H7 (cell line): ENCODE measurements around the gene SH2D4B. TPM values are rescaled to one million over a fixed set of nuclear protein-coding genes. Genes with fewer than 3 reads are reported as not detected.

ENCODE experiments used
- DNase-seq: peaks from one replicate; pipeline ENCODE4 v3.0.0; 2012
- H3K27me3 ChIP-seq: 2 replicates; pipeline ENCODE4 v1.6.0; 2011; ENCODE audit warnings: mild to moderate bottlenecking, low read length; ENCODE audit not compliant: control insufficient read depth, insufficient read depth
- H3K36me3 ChIP-seq: replicated peaks from 2 replicates; pipeline ENCODE4 v1.5.1; 2011; ENCODE audit warnings: low read length; ENCODE audit not compliant: control insufficient read depth, insufficient read depth
- H3K4me3 ChIP-seq: 2 replicates; pipeline ENCODE4 v1.5.1; 2011; ENCODE audit warnings: low read depth, mild to moderate bottlenecking, control low read depth, low read length, moderate library complexity; ENCODE audit not compliant: insufficient read depth
- total RNA-seq: library from RNA; depleted of rRNA; stranded (reverse); fragments of >200 nt; shearing (Covaris generic); gene quantifications from 2 replicates; pipeline ENCODE4 v1.2.3, GENCODE V29; 2014

The SH2D4B gene
- total RNA-seq, 1 experiment from 2014 or later = not detected

GRCh38 chr10:80599424-80599847 lies 61.7 kb downstream of the SH2D4B start:
- Histone ChIP-seq H3K4me3 (no peak overlapping the region), H3K27me3 (no peaks in the 10 kb centered on the region), H3K36me3 (no peaks in the 10 kb centered on the region)
- peak; percentile 79 for DNase-seq

DNA sequence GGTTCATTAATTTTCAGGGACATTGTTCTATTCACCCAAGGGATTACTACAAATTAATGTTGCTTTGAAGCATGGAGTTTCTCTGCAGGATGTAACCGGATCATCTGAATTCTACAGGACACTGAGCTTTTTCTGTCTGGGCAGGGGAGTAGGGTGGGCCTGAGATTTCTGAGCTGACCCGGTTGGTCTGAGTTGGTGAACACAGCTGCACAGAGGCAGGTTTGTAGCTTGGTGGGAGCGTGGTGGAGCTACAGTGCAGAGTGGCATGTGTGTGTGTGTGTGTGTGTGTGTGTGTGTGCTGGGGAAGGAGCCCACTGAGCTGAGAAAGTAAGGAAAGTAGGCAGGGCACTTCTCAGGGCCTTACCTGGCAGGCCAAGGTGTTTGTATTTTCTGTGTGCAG lies 62.6 kb downstream of the SH2D4B start:
- Histone ChIP-seq H3K27me3 (no peaks in the 10 kb centered on the region), H3K4me3 (no peak overlapping the region), H3K36me3 (no peaks in the 10 kb centered on the region)
- no peak for DNase-seq

GRCh38 chr10:80602881-80603280 lies 65.2 kb downstream of the SH2D4B start:
- H3K27me3 ChIP-seq = no peaks in the 10 kb centered on the region
- H3K36me3 ChIP-seq = no peaks in the 10 kb centered on the region
- no peak overlapping the region for H3K4me3 ChIP-seq
- DNase-seq = no peak

- no peak overlapping the region for H3K4me3 ChIP-seq
- no peaks in the 10 kb centered on the region for H3K36me3 ChIP-seq
- no peaks in the 10 kb centered on the region for H3K27me3 ChIP-seq
- no peak for DNase-seq
Measured at GRCh38 chr10:80603516-80603915, 65.8 kb downstream of the SH2D4B start.

DNA sequence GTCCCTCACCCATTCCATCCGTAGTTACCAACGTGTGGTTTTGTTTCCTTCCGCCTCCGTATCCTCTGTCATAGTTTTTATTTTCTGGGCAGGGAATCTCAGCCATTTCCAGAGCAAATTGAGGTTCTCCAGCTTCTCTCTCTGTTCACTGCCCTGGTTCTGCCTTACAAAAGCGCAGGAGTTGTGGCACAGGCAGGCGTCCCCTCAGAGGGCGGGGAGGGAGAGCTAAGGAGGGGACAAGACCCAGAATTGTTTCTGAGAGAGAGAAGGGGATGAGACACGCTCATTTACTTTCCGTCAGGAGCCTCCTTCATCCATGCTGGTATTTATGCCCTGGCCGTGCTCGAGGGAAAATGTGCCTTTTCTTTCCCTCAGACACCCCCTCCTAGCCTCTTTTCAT lies 71.0 kb downstream of the SH2D4B start:
- Histone ChIP-seq H3K4me3 (no peak overlapping the region), H3K27me3 (no peaks in the 10 kb centered on the region), H3K36me3 (no peaks in the 10 kb centered on the region)
- DNase-seq = no peak

- no peak for DNase-seq
- H3K27me3 ChIP-seq = no peaks in the 10 kb centered on the region
- no peaks in the 10 kb centered on the region for H3K36me3 ChIP-seq
- H3K4me3 ChIP-seq = no peak overlapping the region
Measured at GRCh38 chr10:80609331-80609730, 71.6 kb downstream of the SH2D4B start.

DNA sequence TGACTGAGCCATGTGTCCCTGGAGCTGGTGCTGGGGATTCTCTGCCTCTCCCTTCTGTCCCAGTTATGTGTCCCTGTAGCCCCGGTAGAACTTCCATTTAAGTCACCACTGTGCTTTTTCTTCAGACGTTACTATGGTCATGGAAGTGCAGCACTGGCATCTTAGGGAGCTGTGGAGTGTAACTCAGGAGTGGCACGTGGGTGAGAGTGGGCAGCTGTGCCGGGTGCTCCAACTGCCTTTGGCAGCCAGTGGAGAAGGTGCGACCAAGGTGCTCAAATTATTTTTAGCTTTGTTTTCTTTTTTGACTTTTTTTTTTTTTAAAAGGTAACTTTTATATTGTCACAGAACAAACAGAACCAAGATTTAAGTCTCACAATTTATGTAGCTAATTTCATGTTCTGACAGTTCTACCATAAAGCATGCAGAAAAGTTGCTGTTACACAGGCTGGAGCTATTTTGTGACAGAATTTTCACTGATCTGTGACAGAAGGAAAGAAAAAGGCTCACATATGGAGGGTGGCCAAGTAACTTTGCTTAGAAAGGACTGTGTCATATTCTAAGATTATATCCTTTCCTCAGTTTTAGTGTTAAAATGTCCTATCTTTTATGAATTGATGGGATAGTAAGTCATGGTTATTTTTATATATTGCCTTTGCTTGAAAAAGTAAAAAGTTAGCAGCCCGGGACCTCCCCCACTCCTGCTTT lies 73.9 kb downstream of the SH2D4B start:
- no peak overlapping the region for H3K4me3 ChIP-seq
- H3K27me3 ChIP-seq = no peaks in the 10 kb centered on the region
- no peak for DNase-seq
- no peaks in the 10 kb centered on the region for H3K36me3 ChIP-seq

DNA sequence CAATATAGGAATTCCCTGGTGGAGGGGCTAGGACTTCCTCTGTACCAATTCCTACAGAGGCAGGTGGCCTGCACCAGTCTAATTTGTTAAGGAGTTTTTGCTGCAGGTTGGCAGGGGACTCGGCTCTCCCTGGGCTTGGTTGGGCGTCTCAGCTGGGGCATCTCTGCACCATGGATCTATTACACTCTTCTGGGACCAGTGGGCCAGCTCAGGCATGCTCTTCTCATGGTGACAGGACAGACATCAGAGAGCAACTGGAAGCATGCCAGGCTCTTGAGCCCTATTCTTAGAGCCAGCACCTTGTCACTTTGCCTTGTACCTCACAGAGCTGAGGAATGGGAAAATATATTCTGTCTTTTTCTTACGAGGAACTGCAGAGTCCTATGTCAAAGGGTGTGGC lies 74.6 kb downstream of the SH2D4B start:
- no peaks in the 10 kb centered on the region for H3K36me3 ChIP-seq
- H3K27me3 ChIP-seq = no peaks in the 10 kb centered on the region
- no peak overlapping the region for H3K4me3 ChIP-seq
- DNase-seq = no peak

GRCh38 chr10:80613466-80614170 lies 75.9 kb downstream of the SH2D4B start:
- H3K4me3 ChIP-seq = no peak overlapping the region
- no peaks in the 10 kb centered on the region for H3K27me3 ChIP-seq
- DNase-seq = no peak
- no peaks in the 10 kb centered on the region for H3K36me3 ChIP-seq

DNA sequence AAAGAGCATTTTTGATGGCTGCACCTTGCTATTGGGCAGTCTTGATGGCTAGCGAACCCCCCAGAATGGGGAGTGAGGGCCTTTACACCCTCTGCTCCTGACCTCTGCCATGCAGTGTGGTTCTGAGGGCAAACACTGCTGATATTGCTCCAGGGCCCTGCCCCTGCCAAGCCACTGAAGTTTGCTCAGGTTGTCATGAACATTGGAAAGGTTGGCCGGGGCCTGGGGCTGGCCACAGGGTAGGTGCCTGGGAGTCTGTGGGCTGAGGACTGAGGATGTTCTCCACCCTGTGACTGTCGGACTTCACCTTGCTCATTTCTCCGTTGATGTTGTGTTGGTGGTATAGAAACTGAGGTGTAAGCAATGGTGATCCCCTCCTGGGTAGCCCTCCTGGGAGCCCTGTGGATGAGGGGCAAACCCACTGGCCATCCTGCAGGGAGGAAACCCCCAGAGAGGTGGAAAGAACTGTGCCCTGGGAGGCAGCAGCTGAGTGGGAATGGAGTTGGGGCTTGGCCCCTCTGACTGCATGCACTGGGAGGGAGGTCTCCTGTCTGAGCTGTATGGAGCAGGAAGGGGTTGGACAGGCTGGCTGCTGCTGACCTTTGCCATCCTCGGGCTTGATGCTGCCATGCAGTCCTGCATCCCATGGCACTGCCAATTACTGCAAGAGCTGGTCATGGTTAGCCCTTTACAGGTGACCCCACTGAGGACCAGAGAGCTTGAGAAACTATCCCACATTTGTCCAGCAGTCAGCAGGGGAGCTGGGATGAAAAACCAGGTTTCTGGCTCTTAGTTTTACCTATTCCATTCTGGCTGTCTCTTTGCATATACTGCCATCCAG lies 77.1 kb downstream of the SH2D4B start:
- no peak for DNase-seq
- no peaks in the 10 kb centered on the region for H3K27me3 ChIP-seq
- H3K36me3 ChIP-seq = no peaks in the 10 kb centered on the region
- H3K4me3 ChIP-seq = no peak overlapping the region

DNA sequence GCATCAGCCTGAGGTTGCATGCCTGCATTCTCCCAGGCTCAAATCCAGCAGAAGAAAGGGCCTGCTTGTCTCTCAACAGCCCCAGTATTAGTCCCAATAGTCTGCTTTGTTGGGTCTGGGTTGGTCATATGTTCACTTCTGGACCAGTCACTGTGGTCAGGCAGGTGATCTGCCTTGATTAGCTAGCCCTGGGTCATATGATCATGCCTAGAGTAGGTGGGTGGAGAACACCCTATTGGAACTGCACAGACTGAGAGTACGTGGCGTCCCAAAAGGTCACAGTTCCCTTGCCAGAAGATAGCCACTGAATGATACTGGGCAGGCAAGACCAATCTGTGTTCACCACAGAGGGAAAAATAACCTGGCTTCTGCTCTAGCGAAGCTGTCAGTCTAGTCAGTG lies 80.1 kb downstream of the SH2D4B start:
- no peak for DNase-seq
- no peaks in the 10 kb centered on the region for H3K36me3 ChIP-seq
- H3K4me3 ChIP-seq = no peak overlapping the region
- H3K27me3 ChIP-seq = no peaks in the 10 kb centered on the region

- no peak overlapping the region for H3K4me3 ChIP-seq
- H3K36me3 ChIP-seq = no peaks in the 10 kb centered on the region
- no peak for DNase-seq
- no peaks in the 10 kb centered on the region for H3K27me3 ChIP-seq
Measured at GRCh38 chr10:80619036-80619435, 81.3 kb downstream of the SH2D4B start.

DNA sequence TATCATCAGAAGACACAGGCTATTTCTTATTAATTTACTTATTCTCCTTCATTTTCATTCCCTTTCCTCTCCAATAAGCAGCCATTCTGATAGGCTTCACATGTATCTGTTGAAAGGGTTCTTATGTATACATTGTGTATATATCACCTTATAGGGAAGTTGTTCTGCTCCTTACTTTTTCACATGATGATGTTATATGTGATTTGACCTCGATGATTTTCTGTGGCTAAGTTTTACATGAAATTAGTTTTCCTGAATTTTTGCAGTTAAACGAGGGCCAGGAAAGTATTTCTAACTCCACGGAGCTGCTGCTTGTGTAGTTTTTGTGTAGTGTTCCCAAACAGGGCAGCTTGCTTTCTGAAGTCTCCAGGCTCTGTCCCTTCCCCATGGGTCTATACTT lies 84.5 kb downstream of the SH2D4B start:
- H3K36me3 ChIP-seq = no peaks in the 10 kb centered on the region
- DNase-seq = no peak
- no peak overlapping the region for H3K4me3 ChIP-seq
- no peaks in the 10 kb centered on the region for H3K27me3 ChIP-seq

- Histone ChIP-seq H3K36me3 (no peaks in the 10 kb centered on the region), H3K4me3 (no peak overlapping the region), H3K27me3 (no peaks in the 10 kb centered on the region)
- no peak for DNase-seq
Measured at GRCh38 chr10:80630324-80630723, 92.6 kb downstream of the SH2D4B start.

DNA sequence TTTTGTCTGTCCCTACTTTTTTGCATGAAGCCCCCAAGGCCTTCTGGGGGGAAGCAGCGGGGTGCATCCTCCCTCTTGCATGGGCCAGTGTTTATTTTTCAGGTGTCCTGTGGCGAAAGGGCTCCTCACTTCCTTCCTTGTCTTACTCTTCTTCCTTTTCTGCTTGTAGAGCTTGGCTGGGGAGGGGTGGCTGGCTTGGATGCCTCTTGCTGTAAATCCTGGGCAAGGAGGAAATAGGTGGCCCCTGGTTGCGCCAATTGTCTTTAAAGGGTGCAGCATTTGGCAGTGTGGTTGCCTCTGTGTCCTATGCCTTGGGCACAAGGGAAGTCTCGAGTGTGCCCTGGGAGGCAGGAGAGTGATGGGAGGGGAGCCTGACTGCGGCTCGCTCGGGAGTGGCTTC lies 95.0 kb downstream of the SH2D4B start:
- no peak for DNase-seq
- H3K27me3 ChIP-seq = no peaks in the 10 kb centered on the region
- H3K36me3 ChIP-seq = no peaks in the 10 kb centered on the region
- no peak overlapping the region for H3K4me3 ChIP-seq
